ENCODE results near the gene RSL1D1. TPM values are rescaled to one million over a fixed set of nuclear protein-coding genes. Genes with fewer than 3 reads are reported as not detected.

The RSL1D1 gene
- total RNA-seq, 1 donor from 2014 or later = 133 TPM

GRCh38 chr16:11805556-11805955 lies 45.8 kb downstream of the RSL1D1 start:
- no peak overlapping the region for H3K4me3 Mint-ChIP-seq (ENCODE audit: low read depth)
- H3K27ac Mint-ChIP-seq = no peak overlapping the region
- no peaks in the 10 kb centered on the region for H3K4me1 Mint-ChIP-seq (ENCODE audit: low read depth)
- no peaks in the 10 kb centered on the region for H3K27me3 Mint-ChIP-seq
- H3K9me3 Mint-ChIP-seq (ENCODE audit: low read depth) = no peaks in the 10 kb centered on the region
- TF ChIP-seq, protein P1, sequence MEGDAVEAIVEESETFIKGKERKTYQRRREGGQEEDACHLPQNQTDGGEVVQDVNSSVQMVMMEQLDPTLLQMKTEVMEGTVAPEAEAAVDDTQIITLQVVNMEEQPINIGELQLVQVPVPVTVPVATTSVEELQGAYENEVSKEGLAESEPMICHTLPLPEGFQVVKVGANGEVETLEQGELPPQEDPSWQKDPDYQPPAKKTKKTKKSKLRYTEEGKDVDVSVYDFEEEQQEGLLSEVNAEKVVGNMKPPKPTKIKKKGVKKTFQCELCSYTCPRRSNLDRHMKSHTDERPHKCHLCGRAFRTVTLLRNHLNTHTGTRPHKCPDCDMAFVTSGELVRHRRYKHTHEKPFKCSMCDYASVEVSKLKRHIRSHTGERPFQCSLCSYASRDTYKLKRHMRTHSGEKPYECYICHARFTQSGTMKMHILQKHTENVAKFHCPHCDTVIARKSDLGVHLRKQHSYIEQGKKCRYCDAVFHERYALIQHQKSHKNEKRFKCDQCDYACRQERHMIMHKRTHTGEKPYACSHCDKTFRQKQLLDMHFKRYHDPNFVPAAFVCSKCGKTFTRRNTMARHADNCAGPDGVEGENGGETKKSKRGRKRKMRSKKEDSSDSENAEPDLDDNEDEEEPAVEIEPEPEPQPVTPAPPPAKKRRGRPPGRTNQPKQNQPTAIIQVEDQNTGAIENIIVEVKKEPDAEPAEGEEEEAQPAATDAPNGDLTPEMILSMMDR (IDR thresholded peaks at IDR 0.05; ENCODE audit: unreplicated experiment) = no peak
- H3K36me3 Mint-ChIP-seq (ENCODE audit: insufficient read depth) = no peaks in the 10 kb centered on the region
- no peak for DNase-seq (ENCODE audit: low spot score, unreplicated experiment)

DNA sequence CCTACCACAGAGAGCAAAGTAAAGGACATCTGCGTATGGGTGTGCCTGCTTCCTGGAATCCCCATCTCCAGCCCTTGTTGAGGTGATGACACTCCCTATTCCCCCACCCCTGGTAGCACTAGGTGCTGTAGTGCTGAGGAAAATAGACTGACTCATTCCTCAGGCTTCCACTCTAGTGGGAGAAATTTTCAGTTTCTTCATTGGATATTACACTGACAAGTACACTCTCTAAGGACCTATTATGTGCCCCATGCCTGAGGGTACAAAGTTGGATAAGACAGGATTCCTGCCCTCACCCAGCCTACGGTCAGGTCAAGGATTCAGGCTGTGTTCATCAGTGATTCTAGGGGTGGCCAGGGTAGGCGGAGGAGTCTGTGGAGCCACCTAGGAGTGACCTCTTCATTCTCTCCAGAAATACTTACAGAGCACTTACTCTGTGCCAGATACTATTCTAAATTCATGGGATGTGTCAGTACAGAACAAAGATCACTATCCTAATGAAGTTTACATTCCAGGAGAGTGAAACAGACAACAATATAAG lies 49.8 kb downstream of the RSL1D1 start:
- Mint-ChIP-seq H3K9me3 (ENCODE audit: low read depth) (no peaks in the 10 kb centered on the region), H3K4me1 (ENCODE audit: low read depth) (peaks cover 15% of the 10 kb centered on the region), H3K27ac (no peak overlapping the region), H3K36me3 (ENCODE audit: insufficient read depth) (no peaks in the 10 kb centered on the region), H3K4me3 (ENCODE audit: low read depth) (no peak overlapping the region), H3K27me3 (no peaks in the 10 kb centered on the region)
- DNase-seq (ENCODE audit: low spot score, unreplicated experiment) = no peak
- TF ChIP-seq, protein P1 (IDR thresholded peaks at IDR 0.05; ENCODE audit: unreplicated experiment) = no peak

GRCh38 chr16:11800382-11800718 lies 51.0 kb downstream of the RSL1D1 start:
- H3K27ac Mint-ChIP-seq = no peak overlapping the region
- DNase-seq (ENCODE audit: low spot score, unreplicated experiment) = no peak
- H3K36me3 Mint-ChIP-seq (ENCODE audit: insufficient read depth) = no peaks in the 10 kb centered on the region
- H3K9me3 Mint-ChIP-seq (ENCODE audit: low read depth) = no peaks in the 10 kb centered on the region
- H3K4me1 Mint-ChIP-seq (ENCODE audit: low read depth) = peaks cover 22% of the 10 kb centered on the region
- no peak overlapping the region for H3K4me3 Mint-ChIP-seq (ENCODE audit: low read depth)
- no peaks in the 10 kb centered on the region for H3K27me3 Mint-ChIP-seq
- TF ChIP-seq, protein P1 (IDR thresholded peaks at IDR 0.05; ENCODE audit: unreplicated experiment) = no peak

DNA sequence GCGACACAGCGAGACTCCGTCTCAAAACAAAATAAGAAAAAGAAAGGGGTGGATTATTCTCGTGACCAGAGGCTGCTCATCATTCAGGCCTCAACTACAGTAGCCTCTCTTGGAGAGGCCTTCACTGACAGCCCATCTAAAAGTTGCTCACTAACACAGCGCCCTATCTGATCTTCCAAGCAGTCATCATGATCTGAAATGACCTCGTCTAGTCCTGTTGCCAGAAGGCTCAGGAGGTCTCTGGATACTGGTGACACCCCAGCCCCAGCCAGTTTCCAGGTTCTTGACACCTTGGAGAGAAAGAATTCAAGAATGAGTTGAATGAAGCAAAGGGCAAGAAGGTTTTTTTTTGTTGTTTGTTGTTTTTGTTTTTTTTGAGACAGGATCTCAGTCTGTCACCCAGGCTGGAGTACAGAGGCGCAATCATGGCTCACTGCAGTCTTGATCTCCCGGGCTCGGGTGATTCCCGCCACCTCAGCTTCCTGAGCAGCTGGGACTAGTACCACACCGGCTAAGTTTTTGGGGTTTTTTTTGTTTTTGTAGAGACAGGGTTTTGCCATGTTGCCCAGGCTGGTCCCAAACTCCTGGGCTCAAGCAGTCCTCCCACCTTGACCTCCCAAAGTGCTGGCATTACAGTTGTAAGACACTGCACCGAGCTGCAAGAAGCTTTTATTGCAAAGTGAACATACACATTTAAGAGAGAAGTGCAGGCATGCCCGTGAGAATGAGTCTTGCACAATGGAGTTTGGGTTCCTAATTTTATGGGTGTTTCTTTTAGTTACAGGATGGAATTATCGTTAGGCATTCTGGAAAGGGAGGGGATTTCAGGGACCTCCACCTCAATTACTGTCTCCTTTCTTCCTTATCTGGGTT lies 51.6 kb downstream of the RSL1D1 start:
- no peaks in the 10 kb centered on the region for H3K9me3 Mint-ChIP-seq (ENCODE audit: low read depth)
- H3K27ac Mint-ChIP-seq = peak overlapping the region; percentile 17
- peak overlapping the region; percentile 26 for H3K4me3 Mint-ChIP-seq (ENCODE audit: low read depth)
- H3K27me3 Mint-ChIP-seq = no peaks in the 10 kb centered on the region
- no peak for DNase-seq (ENCODE audit: low spot score, unreplicated experiment)
- peaks cover 3% of the 10 kb centered on the region for H3K36me3 Mint-ChIP-seq (ENCODE audit: insufficient read depth)
- TF ChIP-seq, protein P1 (IDR thresholded peaks at IDR 0.05; ENCODE audit: unreplicated experiment) = no peak
- H3K4me1 Mint-ChIP-seq (ENCODE audit: low read depth) = peaks cover 27% of the 10 kb centered on the region

DNA sequence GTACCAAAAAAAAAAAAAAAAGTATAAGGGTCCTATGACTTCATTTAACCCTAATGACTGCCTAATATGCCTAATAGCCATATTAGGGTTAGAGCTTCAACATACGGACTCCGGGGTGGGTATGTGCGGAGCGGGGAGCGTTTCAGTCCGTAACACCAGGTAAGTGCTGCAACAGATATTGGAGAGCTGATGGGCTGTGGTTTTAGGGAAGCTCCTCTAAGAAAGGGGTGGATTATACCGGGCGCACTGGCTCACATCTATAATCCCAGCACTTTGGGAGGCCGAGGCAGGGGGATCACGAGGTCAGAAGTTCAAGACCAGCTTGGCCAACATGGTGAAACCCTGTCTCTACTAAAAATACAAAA lies 52.3 kb downstream of the RSL1D1 start:
- peak overlapping the region; percentile 86 for H3K4me3 Mint-ChIP-seq (ENCODE audit: low read depth)
- no peaks in the 10 kb centered on the region for H3K9me3 Mint-ChIP-seq (ENCODE audit: low read depth)
- H3K27me3 Mint-ChIP-seq = no peaks in the 10 kb centered on the region
- peaks cover 4% of the 10 kb centered on the region for H3K36me3 Mint-ChIP-seq (ENCODE audit: insufficient read depth)
- no peak for DNase-seq (ENCODE audit: low spot score, unreplicated experiment)
- TF ChIP-seq, protein P1 (IDR thresholded peaks at IDR 0.05; ENCODE audit: unreplicated experiment) = no peak
- H3K27ac Mint-ChIP-seq = peak overlapping the region; percentile 99
- peaks cover 29% of the 10 kb centered on the region for H3K4me1 Mint-ChIP-seq (ENCODE audit: low read depth)

Measured in progenitor cell of endocrine pancreas (in vitro differentiated cells).